GM21526 (cell line): ENCODE results near the gene PLXND1.
"Not testable (repeated sequence)": the region's sequence is repeated elsewhere in the genome, so short reads cannot be mapped to it uniquely, and the experiment has no call there.

Experiments
- ATAC-seq: cut with Tn5 transposase; IDR thresholded peaks from one replicate; pipeline ENCODE4 v1.9.1; 2021; ENCODE audit warnings: moderate library complexity; ENCODE audit not compliant: unreplicated experiment, low FRiP score

The PLXND1 gene

GRCh38 chr3:129606636-129607390 is at the start of gene PLXND1:
TSS of gene PLXND1 (minus strand) at chr3:129606676. CDS start at chr3:129606639, 37 bp downstream.
- ATAC-seq = no peak

DNA sequence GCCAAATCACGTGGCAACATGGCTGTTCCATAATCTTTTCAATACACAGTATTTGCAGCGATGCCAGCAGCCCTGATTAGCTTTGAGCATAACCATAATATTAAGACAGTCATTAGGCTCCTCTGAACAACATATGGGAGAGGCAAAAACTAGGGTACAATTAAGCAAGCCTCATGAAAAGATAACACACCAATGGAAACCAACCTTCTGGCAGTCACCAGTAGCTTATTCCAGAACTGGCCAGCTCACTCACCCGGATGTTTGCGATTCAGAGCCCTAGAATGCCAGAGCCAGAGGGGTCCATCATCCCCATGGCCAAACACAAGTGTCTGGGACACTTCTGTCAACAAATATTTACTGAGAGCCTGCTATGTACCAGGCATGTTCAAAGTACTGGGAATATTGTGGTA is 48.8 kb upstream of the PLXND1 start:
- ATAC-seq = no peak

GRCh38 chr3:129654131-129654530 is 47.7 kb upstream of the PLXND1 start:
- no peak for ATAC-seq

DNA sequence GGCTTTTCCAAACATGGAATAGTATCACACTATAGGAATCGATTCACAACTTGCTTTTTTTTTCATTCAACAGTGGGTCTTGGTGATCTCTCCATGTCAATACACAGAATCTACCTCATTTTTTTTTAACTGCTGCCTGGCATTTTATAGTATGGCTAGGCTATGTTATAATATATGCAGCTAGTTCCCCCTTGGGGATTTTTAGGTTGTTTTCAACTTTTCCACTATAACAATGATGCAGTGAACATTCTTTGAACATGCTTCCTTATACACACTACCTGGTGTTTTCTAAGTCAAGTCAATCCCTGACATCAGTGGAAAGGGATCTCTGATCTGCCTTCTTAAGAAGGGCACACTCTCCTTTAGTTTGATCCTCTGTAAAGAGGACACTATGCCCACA is 46.5 kb upstream of the PLXND1 start:
- ATAC-seq = no peak

GRCh38 chr3:129651435-129652202 is 45.1 kb upstream of the PLXND1 start:
- no peak for ATAC-seq

GRCh38 chr3:129650256-129650872 is 43.9 kb upstream of the PLXND1 start:
- ATAC-seq = no peak

- ATAC-seq = no peak
These were observed 41.9 kb upstream of the PLXND1 start for GRCh38 chr3:129648391-129648790.

- ATAC-seq = no peak
These were observed 38.8 kb upstream of the PLXND1 start for GRCh38 chr3:129645286-129645685.

- no peak for ATAC-seq
These were observed 38.4 kb upstream of the PLXND1 start for GRCh38 chr3:129644836-129645235.

- ATAC-seq = not testable (repeated sequence)
These were observed 35.2 kb upstream of the PLXND1 start for GRCh38 chr3:129641567-129642260.

DNA sequence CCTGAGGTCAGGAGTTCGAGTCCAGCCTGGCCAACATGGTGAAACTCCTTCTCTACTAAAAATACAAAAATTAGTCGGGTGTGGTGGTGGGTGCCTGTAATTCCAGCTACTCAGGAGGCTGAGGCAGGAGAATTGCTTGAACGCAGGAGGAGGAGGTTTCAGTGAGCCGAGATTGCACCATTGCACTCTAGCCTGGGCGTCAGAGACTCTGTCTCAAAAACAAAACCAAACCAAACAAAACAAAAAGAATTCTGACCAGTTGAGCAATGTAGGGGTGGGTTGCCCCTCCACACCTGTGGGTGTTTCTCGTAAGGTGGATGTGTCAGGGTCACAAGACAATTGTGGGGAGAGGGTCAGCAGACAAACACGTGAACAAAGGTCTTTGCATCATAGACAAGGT is 34.5 kb upstream of the PLXND1 start:
- not testable (repeated sequence) for ATAC-seq

GRCh38 chr3:129638481-129638880 is 32.0 kb upstream of the PLXND1 start:
- ATAC-seq = no peak

- ATAC-seq = no peak
These were observed 29.6 kb upstream of the PLXND1 start for GRCh38 chr3:129636082-129636481.

DNA sequence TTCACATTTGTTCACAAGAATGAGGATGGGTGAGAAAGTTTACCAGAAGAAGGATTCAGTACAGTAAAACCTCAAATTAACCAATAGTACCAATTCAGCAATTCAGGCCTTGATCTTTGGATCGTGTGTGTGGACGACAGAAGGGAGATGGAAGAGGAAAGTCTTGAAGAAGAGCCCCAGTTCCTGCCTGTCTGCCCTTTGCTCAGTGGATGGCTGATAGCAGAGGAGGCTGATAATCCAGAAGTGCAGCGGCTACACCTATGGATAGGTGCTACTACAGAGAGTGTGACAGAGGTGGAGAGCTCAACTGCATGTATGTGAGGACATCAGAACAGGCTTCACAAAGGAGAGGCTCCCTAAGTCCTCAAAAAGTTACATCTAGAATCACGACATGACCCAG is 29.2 kb upstream of the PLXND1 start:
- ATAC-seq = no peak

DNA sequence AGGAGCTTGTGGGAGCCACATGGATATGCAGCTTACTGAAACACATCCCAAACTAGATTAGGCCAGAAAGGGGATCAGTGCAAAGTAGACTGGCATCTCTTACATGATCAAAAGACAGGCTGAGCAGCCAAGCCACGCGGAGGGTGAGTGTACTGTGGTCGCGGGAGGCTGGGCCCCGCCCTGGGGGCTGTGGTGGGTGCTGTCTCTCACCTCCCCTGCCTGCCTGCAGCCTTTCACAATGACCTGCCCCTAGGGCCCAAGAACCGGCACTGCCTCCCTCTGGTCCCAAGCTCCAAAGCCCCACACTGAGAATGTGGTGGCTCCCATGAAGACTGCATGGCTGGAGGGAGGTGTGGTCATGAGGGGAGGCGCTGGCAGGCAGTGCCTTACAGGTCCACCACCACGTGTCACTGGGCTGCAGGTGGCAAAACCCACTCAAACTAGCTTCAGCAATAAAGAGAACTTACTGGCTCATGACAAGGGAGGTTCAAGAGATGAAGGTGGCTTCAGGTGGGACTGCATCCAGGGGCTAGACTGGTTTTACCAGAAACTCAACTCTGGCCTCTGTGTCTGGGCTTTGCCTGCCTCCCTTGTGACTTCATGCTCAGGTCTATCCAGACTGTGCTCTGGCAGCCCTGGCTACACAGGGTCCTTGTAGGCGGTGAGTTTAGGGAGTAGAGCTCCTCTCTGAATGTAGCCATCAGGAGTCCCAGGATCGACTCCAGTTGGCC is 27.4 kb upstream of the PLXND1 start:
- ATAC-seq = no peak

- ATAC-seq = no peak
These were observed 26.5 kb upstream of the PLXND1 start for GRCh38 chr3:129632977-129633376.

- no peak for ATAC-seq
These were observed 26.1 kb upstream of the PLXND1 start for GRCh38 chr3:129632556-129632955.

GRCh38 chr3:129632056-129632455 is 25.6 kb upstream of the PLXND1 start:
- ATAC-seq = no peak

GRCh38 chr3:129629011-129629410 is 22.5 kb upstream of the PLXND1 start:
- no peak for ATAC-seq

- no peak for ATAC-seq
These were observed 21.7 kb upstream of the PLXND1 start for GRCh38 chr3:129628169-129628522.
